NK-92 (cell line): ENCODE measurements around the gene ESRRG.

Experiments
- DNase-seq: peaks from one replicate; lab custom pipeline; 2025; ENCODE audit not compliant: unreplicated experiment; lab: John Stamatoyannopoulos, UW

Gene ESRRG

DNA sequence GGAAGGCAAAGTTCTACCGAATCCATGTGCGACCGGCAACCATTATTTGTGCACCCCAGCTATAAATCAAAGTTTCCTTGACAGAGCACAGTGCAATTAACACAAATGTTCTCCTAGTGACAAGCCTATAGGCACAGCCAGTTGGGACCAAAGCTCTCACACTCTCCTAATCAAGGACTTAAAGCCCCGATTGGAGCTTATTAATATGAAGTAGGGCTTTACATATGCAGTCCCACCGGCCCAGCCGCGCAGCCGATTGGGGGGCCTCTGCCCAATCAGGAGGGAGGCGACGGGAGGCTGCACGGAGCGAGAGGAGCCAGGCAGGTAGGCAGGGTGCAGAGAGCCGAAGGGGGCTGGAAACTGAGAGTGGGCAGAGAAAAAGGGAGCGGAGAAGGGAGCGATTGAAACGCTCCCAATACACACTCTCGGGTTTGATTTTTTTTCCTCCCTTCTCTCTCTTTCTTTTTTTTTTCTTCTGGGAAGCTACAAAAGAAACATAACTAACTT, at the start of gene ESRRG:
ESRRG (minus strand) TSS at position 156 of the 507 bp plus-strand sequence; CDS start at position 26, 130 bp downstream.
- no peak for DNase-seq

DNA sequence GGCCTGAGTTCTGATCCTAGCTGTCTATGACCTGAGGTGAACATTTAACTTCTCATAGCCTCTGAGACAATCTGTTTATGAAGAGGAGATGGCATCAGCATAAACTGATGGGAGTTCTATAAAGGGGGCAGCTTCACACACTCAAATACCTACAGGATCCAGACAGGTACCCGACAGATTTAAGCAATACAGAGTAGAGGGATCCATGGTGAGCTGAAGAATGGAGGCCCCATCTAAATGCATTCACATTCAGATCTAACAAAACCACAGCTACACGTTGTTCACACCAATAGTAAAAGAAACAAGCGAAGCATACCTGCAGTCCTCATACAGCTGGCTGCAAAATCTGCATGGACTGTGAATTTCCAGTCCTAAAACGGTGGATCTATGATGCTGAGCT, 48.7 kb upstream of the ESRRG start:
- DNase-seq, result no peak

DNA sequence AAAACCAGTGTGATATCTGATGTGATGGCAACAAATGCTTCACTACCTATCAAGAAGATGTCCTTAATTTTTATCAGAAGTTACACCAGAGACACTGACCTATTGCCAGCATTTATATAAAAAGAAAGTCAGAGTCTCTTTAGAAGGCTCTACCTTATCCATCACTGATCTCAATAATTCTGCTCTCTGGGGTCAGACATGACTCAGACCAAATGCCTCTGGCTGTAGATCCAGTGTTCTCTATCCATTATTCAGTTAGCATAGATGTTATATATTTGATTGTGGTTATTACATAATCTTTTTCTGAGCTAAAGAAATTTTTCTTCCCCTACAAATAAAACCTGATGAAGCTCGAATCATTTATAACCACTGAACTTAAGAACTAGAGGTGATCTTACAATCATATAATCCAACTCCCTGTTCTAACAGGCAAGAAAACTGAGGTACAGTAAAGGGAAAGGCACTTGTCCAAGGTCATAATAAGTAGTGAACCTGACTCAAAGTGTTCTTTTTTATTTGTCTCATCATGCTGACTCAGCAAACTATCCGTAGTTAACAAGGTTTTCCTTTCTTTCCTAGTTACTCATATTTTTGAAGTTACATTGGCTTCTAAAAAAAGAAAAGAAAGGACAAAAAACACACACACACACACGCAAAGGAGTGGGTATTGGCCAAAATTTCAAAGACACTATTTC, 43.6 kb upstream of the ESRRG start:
- DNase-seq, result no peak

DNA sequence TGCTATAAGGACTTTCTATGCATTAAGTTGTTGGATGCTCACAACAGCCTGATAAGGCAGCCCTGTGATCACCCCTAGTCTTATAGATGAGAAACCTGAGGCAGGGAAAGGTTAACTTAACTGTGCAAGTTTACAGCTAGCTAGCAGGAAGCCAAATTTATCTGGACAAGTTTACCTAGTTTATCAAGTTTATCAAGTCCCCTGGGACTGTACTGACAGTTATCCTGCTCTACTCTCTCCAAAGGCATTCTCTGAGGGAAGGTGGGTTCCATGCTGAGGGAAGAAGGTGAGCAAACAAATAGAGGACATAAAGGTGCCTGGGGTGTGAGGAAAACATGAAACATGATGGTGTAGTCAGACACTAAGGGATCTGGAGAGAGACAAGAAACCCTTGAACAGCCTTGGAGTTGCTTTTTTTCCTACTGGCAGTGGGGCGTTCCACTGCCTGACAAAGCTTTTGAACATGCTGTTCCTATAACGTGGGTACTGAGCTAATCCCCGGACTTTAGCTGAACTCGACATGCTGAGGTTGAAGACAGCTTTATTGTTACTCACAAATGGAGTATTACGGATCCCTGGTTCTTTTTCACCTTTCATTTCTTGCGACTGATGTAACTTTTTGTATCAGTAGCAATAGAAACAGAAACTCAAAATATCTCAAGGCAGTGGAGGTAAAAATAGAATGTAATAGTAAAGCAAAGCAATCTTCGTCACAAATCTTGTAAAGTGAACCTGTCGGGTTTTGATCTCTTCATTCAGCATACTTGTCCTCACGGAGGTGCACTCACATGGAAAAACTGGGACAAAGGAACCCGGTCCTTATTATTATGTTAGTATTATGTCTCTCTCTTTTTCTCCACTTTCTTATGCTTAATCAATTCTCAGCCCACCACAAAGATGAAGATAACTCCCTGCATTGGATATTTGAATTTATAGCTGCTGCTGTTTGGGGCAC, 42.4 kb upstream of the ESRRG start:
- no peak for DNase-seq

DNA sequence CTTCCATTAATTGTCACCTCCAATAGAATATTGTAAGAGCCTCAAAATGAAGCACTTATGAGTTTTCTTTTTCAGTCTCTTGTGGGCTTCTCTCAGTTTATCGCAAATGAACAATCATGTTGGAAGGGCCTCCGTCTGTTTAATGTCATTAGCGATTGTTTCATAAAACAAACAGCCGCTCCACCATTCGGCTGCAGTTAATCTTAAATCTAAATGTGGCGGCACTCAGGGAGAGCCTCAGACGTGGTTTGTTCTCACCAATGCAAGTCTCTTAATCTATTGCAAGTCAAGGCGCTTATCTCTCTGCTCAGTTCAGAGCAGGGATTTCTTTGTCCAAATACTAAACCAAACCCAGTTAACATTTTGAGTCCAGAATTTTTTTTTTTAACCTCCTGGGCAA, 34.9 kb upstream of the ESRRG start:
- no peak for DNase-seq

DNA sequence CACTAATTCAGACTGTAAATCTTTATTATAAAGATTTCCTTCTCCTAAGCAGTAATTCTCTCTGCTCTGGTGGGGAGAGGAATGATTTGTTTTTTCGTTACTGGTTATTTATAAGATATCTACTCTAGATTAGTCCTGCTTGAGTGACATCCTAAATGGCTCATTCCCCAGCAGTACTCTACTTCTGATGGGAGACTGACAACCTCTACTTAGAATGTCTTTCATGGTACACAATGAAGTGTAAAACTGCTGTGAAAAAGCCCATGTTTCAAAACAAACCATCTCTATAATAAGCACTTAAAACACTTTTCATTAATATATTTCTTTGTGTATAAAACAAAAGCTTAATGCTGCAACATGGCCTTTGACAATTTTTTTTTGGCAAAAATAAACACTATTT, 33.9 kb upstream of the ESRRG start:
- DNase-seq, result no peak

DNA sequence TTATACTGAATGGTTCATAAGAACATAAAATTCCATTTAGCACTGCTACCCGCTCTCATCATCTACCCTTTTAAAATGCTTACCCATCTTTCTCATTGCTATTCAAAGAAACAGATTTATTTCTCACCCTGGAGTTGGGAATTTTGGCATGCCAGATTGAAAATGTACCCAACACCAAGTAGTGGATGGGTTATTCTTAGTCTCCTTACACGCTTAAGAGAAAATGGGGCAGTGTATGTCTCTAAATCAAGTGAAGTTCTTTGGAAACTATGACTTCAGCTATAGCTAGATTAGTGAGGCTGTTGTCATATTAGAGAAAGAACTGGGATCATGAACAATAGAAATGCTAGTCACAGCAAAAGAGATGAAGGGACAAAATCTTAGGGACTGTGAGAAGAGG, 27.7 kb upstream of the ESRRG start:
- DNase-seq, result no peak

DNA sequence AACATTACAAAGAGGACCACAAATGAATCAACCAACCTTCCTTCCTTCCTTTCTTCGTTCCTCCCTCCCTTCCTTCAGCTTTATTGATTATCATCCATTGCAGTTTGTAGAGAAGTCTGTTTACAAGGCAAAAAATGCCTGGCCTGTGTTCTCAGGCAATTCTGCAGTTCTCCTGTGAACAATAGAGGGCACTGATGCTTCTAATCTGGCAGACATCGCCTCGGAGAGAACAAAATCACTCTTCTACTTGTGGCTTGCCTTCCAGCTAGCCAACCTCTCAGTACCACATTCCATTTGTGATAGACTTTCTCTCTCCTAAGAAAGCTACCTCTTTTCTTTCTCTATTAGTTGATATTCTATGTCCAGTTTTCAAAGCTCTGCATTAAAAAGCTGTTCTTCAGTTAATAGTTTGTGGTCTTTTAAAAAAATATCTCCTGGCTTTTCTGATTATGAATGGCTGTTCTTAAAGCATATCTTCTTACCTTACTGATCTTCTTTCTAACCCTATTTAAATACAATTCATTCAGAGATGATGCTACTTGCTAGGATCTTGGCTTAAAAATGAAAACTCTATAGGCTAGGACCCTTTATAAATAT, 26.9 kb upstream of the ESRRG start:
- no peak for DNase-seq

DNA sequence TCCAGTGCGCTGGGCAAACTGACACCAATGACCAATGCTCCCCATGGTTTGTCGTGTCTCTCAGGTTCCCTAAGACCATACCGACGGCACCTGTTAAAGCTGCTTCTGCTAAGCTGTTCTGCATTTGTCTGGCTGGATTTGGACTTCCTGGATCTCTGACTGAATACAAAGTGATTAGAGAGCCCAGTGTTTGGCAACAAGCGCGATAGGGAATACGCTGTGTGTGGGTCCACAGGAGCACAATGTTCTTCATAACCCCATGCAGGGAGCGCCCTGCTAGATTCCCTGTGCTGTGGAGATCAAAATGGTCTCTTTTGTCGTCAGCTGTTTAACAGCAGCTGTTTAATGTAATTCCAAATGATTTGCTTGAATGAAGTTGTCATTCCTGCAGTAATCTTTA, 26.0 kb upstream of the ESRRG start:
- DNase-seq, result no peak

DNA sequence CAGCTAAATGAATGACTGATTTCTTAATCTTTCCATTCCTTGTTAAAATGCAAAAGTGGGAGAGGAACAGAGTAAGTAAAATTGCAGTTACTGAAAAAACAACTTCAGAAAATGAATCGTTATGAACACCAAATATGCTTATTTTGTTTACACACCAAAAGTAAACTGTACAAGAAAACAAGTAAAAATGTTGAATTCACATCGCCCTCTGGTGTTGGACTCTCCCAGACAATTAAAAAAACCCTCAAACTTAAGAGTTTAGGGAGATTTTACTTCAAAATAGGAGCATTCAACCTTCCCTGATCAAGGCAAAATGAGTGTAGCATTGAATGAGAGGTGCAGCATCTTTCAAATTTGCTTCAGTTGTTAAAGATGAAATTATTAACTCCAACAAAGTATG, 19.4 kb upstream of the ESRRG start:
- no peak for DNase-seq

DNA sequence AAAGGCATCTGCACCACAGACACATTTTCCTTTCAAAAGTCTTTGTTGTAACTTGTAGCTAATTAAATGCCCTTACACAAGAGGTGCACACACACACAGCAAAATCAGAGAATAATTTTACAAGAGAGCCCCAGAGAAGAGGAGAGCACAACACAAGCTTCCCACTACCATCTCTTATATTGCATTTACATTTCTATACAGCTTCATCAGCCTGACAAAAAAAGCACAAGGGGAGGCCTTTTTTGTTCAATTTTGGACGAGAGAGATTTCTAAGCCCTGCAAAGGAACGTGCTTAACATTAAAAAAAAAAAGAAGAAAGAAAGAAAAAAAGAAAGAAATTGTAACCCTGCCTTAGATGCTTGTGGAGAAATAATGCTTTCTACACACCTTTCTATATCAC, 17.1 kb upstream of the ESRRG start:
- no peak for DNase-seq

DNA sequence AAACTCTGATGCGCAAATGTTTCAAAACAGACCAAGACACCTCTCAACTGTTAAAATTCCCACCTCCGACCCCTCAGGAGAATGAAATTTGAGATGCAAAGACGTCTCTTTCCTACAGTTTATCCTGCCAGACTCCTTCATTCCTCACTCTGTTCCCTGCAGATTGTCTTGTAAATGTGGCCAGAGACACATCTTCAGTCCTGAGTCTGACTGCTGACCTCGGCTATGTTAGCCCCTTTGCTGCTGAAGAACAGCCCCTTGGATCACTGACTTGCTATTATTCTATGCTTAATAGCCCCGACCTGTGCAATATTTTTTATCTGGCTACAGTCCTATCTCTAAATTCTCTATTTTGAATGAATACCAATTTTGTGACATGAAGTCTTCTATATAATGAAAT, 16.6 kb upstream of the ESRRG start:
- no peak for DNase-seq

DNA sequence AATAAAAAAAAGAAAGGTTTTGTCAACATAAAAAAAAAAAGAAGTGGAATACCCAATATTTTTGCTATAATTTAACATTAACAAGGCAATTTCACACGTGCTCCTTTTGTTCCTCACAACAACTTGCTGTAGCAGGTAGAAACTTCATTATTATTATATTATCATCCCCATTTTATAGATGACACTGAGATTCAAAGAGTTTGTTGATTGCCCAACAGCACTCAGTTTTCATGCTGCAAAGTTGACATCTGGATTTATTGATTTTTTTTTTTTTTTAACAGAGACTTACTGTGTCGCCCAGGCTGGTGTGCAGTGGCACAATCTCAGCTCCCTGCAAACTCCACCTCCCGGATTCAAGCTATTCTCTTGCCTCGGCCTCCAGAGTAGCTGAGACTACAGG, 8.9 kb upstream of the ESRRG start:
- DNase-seq, result no peak

DNA sequence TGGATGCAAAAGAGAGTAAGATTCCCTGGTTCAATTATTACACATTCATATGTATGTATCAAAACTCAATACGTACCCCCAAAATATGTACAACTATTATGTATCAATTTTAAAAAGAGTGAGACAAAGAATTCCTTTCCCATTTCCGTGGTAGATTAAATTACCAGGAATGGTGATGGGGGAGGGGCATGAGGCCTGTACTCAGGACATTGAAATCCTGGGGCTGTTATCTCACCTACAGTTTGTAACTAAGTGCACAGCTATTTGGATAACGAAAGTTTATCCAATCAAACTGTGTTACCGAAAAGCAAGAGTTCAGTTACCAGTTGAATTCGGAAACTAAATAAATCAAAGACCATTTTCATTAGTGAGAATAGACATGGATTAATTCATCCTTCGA, 8.3 kb upstream of the ESRRG start:
- no peak for DNase-seq

DNA sequence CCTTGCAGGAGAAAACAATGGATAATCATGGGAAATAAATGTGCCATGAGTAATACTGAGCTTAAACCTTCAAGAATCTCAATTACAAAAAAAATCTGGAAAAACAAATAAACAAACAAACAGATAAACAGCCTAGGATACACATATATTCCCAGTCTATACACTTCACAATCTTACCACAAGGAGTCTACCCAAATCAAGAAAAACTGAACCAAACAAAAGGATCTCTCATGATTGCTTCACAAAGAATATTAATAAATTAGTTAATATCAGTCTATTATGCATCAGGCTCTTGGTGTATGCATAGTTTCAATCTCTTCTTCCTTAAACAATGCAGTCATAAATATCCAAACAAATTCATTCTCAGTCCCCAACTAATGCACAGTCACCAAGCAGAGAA, 3.2 kb upstream of the ESRRG start:
- DNase-seq, result no peak

DNA sequence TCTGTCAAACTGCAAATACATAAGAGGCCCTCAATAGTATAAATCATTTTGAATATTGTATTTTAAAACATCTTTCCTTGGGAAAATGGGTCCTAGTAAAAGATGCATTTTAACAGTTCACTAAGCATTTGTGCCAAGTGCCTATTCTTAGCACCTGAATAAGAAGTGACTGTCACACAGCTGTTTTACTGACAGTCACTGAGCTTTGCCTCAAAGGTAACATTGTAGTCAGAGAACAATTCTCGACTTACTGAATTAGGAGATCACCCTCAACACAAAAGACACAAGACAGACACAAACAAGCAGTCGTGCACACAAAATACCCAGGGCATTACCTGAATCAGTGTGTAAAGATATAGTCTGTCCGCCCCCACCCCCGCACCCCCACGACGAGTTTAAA, 408 bp downstream of the ESRRG start:
- DNase-seq, result no peak

DNA sequence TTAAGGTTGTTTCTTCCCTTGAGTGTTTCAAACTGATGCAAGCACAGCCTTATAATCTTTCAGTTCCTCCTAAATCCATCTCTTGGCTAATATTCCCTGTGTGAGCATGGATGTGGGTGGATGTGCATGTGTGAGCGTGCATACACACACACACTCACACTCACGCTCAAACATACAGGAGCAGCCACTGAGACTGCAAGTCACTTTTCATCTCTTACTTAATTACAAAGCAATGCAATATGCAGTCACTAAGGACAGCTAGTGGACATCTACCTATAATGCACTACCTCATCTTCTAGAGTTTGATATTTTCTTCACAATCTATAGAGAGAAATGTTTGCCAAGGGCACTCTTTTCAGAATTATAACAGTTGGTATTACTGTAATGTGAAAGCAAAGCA, 1.4 kb downstream of the ESRRG start:
- DNase-seq, result no peak

DNA sequence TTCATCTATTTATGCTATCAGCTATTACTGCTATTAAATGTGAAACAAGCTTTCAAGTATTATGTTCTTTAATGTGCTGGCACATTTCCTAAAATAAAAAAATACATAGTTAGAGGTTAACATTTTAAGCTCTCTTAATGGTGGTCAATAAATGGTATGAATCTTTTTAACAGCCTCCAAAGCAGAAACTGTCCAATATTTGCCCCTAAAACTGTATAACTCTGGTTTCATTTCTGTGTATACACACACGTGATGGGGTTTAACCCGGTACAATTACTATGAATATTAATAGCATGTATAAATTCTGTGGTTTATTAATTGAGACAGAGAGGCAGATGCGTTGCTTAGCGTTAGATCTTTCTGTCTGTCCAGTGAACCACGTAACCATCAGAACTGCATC, 2.2 kb downstream of the ESRRG start:
- DNase-seq, result no peak

DNA sequence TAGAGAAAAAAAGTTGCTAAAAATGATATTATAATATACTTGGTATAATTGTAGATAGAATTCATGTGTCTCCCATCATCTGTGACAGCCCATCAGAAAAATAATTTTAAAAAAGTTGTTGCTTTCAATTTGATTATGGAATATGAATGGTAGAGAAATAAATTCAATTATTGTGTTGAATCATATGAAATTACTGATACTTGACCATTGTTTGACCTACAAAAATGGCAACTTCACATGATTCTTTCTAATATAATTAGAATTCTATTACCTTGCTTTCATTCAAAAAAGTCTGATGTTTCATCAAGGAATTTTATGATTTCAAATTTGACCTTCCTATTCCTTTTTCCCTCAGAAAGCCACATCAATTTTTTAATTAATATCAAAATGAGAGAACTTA, 11.5 kb downstream of the ESRRG start:
- DNase-seq, result no peak

DNA sequence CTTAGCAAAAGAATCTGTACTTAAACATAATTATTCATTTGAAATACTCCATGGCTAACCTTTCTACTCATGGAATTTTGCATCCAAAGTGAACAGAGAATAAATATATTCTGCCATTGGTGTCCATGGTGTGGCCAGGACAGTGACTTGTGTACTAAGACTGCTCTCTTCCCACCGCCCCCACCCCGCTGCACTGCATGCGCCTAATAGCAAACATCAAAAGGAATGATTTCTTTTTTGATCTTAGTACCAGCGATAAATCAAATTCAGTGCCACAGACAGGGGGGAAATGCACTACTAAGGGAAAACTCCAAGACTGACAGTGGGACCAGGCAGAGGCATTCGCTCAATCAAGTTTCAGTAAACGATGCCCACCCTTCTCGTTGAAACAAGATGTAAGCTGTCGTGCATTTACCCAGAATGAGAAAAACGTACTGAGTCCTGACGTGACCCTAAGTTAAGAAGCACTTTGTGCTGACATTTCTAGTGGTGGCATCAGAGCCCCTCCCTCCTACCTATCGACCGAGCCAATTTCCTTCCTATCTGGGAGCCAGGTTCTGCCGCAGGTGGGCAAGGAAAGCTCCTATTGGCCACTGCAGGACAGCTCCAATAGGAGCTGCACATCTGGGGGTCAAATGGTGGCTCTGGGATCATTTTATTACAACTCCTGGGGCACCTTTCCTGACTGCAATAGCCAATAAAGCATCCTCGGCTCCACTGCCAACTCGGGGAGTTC, 12.5 kb downstream of the ESRRG start:
- DNase-seq, result no peak

DNA sequence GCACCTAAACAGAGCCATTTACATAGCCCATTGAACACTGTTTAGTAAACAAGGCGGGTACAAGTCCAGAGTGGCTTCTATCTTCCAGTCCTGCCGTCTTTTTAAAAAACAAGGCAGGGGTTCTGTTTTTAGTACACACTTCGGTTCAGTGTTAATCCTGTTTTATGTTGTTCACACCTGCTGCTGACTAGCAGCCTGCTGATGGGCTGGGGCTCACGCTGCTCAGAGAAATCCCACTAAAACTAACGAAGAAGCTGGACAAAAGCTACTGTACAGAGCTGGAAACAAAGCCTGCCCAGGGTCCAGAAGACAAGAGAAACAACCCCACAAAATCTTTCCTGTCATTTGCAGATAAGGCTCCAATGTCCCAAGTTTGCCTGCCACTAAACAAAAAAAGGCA, 13.2 kb downstream of the ESRRG start:
- DNase-seq, result no peak
